HG02588 (cell line): Measurements from ENCODE around the gene ZNF32.
"Not testable (repeated sequence)": the region's sequence is repeated elsewhere in the genome, so short reads cannot be mapped to it uniquely, and the experiment has no call there.

Source experiments
- ATAC-seq: cut with Tn5 transposase; IDR thresholded peaks from one replicate; pipeline ENCODE4 v1.9.1; 2021; ENCODE audit warnings: mild to moderate bottlenecking, moderate library complexity; ENCODE audit not compliant: unreplicated experiment

ZNF32 gene

DNA sequence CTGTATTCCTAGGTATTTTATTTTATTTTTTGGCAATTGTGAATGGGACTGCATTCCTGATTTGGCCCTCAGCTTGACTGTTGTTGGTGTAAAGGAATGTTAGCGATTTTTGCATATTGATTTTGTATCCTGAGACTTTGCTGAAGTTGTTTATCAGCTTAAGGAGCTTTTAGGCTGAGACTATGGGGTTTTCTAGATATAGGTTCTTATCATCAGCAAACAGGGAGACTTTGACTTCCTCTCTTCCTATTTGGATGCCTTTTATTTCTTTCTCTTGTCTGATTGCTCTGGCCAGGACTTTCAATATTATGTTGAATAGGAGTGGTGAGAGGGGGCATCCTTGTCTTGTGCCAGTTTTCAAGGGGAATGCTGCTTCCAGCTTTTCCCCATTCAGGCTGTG lies 12.9 kb downstream of the ZNF32 start:
- not testable (repeated sequence) for ATAC-seq

DNA sequence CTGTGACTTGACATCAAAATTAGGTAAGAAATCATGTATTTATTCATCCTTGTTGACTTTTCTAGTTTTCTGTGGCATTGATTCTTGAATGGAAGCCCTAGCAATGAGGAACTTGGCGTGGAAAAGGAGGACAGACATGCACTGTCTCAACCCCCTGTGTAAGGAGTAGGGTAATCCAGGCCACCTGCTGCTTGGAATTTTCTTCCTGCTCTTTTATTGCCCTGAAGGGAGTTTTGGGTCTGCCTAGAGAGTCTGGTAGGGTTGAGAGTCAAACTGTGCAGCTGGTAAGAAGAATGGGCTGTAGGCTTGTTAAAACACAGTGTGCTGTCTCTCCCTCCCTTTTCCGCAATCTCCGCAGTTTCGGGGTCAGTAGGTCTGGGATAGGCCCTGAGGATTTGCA lies 19.7 kb downstream of the ZNF32 start:
- no peak for ATAC-seq

DNA sequence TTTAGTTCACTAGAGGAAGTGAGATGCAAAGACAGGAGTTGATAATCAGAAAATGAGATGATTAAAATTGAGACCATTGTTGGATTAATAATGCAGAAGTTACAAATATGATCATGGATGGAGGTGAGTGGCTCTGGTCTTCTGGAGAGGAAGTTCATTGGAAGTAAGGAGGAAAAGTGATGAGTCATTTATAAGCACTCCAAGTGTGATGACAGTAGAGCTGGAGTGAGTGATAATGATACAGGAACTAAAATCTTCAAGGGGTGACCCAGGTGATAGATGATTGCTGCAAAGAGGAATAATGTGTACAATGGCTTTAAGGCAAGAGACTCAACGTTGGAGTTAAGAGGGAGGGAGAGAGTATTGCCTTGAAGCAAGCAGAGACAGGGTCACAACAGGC lies 20.7 kb downstream of the ZNF32 start:
- no peak for ATAC-seq

GRCh38 chr10:43623351-43623750 lies 25.3 kb downstream of the ZNF32 start:
- no peak for ATAC-seq

- no peak for ATAC-seq
Observed at GRCh38 chr10:43622038-43622437, 26.6 kb downstream of the ZNF32 start.

DNA sequence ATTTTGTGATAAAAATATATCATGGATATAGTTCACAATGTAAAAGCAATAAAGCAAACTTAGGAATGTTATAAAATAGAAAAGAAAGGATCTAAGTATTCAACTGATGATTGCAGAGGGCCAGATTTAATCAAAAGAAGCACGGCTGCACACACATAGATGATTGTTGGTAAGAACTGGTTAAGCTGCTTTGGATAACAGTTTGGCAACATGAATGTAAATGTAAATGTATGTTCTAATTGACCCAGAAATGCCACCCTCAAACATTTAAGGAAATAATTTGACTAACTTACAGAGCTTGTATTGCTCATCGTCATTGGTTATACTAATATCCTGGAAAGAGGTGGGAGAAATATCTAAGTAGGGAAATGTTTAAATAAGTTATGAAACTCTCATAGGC lies 29.3 kb downstream of the ZNF32 start:
- ATAC-seq: no peak

- no peak for ATAC-seq
Observed at GRCh38 chr10:43616697-43617370, 31.8 kb downstream of the ZNF32 start.

DNA sequence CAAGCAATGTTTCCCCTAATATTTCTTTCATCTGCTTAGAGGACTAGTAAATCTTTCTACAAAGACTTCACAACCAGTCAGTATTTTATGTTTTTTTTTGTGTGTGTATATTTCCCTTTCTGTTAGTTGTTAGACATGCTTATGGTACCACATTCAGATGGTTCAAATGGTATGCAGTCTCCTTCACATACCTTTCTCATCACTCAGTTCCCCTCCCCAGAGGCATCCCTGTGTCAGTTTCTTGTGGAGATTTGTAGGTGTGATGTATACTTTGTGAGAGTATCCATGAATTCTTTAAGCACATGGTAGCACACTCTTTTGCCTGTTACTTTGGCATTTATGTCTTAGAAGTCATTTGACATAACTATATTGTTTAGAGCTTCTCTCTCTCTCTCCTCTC lies 38.0 kb downstream of the ZNF32 start:
- no peak for ATAC-seq

DNA sequence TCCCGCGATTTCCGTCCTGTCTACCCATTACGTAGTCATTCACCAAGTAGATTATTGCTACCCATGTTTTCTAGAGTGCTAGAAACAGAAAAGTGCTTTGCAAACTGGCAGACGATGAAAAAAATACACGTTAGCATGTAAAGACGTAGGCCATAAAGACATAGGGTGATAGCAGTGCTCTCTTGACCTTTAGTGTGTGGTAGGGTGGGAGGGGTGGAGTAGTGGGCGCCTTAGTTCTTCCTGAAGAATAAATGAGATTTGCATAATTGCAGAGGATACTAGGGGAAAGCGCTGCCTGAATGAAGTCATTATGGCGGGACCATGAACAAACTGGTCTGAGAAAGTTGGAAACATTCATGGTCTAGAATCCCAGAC lies 41.5 kb downstream of the ZNF32 start:
- no peak for ATAC-seq

GRCh38 chr10:43606323-43607198 lies 42.1 kb downstream of the ZNF32 start, which contains the start of gene ZNF485:
Gene ZNF485, plus strand, starts transcription at chr10:43606438. Its CDS starts 613 bp downstream, at chr10:43607051.
- peak; percentile 99 for ATAC-seq

GRCh38 chr10:43605850-43606322 lies 42.8 kb downstream of the ZNF32 start:
- ATAC-seq: peak; percentile 3

DNA sequence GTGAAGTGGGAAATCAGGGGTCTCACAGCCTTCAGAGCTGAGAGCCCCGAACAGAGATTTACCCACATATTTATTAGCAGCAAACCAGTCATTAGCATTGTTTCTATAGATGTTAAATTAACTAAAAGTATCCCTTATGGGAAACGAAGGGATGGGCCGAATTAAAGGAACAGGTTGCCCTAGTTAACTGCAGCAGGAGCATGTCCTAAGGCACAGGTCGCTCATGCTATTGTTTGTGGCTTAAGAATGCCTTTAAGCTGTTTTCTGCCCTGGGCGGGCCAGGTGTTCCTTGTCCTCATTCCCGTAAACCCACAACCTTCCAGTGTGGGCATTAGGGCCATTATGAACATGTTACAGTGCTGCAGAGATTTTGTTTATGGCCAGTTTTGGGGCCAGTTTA lies 47.1 kb downstream of the ZNF32 start:
- ATAC-seq: not testable (repeated sequence)

GRCh38 chr10:43599333-43599732 lies 49.3 kb downstream of the ZNF32 start:
- no peak for ATAC-seq

GRCh38 chr10:43598446-43598845 lies 50.2 kb downstream of the ZNF32 start:
- no peak for ATAC-seq

DNA sequence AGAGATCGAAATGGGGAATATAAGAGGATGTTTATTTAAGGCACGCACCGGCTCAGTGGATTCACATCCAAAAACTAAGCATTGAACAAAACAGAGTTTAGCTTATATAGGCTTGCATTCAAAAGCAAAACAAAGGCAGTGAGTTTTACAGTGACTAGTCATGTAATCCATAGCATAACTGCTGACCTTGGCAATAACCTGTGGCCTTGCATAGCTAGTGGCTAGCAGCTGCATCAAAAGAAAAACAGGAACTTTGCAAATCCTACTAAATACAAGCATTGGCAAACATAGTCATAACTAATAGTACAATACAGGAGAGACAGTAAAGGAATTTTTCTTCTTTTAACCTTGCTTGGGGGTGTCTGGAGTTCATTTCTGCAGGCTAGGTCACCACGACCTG lies 52.1 kb downstream of the ZNF32 start:
- no peak for ATAC-seq

DNA sequence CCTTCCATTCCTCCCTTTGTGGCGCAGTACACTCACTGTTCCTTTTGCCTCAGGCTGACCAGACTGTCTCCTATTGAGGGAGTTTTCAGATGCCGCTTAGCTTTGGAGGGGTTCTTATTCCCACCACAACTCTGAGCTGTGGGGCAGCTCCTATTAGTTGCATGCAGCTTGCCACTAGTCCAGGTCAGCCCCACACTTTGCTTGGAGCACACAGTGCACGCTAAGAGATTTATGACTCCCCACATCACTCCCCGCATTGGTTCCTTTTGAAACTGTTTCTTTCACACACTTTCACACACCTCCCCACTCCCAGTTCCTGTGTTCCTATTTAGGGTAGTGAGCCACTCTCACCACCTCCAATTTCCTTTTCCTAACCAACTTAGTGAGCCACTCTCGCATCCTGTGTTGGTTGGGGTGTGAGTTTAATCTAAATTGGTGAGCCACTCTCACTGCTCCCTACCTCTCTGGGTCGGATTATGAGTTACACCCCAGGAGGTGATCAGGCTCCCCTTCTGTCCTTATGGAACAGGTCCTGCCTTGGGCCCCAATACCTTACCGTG lies 52.9 kb downstream of the ZNF32 start:
- ATAC-seq: peak; percentile 50

GRCh38 chr10:43594944-43595589 lies 53.6 kb downstream of the ZNF32 start:
- peak; percentile 95 for ATAC-seq
